HepG2 (cell line): Measurements from ENCODE around the gene FETUB. TPM values are rescaled to one million over a fixed set of nuclear protein-coding genes. Genes with fewer than 3 reads are reported as not detected.

Experiments
- ASH2L ChIP-seq: fragments of 300-600, 200-600 bp; sonication (generic); IDR thresholded peaks from 2 replicates; pipeline ENCODE4 v1.7.0; 2017; ENCODE audit warnings: low read depth, mild to moderate bottlenecking, moderate library complexity, mixed read lengths, low read length; ENCODE audit not compliant: insufficient read length
- CREBL2 ChIP-seq: sonication (generic); formaldehyde crosslinking; IDR thresholded peaks from 2 replicates; pipeline ENCODE4 v1.8.1; 2023; ENCODE audit warnings: missing genetic modification reagents, mild to moderate bottlenecking, borderline replicate concordance
- CSRNP2 ChIP-seq: sonication (generic); formaldehyde crosslinking; conservative IDR thresholded peaks from 2 replicates; pipeline ENCODE4 v1.8.0; 2022; ENCODE audit warnings: low read depth, missing genetic modification reagents
- DR1 ChIP-seq: sonication (generic); formaldehyde crosslinking; IDR thresholded peaks from 2 replicates; pipeline ENCODE4 v1.8.0; 2021; ENCODE audit warnings: mild to moderate bottlenecking, missing genetic modification reagents, inconsistent platforms
- ETS1 ChIP-seq: sonication (generic); formaldehyde crosslinking; IDR thresholded peaks from 2 replicates; pipeline ENCODE4 v1.4.0; 2020; ENCODE audit warnings: missing genetic modification reagents
- HNRNPLL ChIP-seq: fragments of 200-400 bp; formaldehyde crosslinking; IDR thresholded peaks from 2 replicates; pipeline ENCODE4 v1.6.1; 2017; ENCODE audit warnings: mild to moderate bottlenecking, low read depth, low read length; ENCODE audit not compliant: poor library complexity, severe bottlenecking
- KDM5A ChIP-seq: fragments of 200-600 bp; sonication (generic); IDR thresholded peaks from 2 replicates; pipeline ENCODE4 v1.7.0; 2018; ENCODE audit warnings: antibody characterized with exemption, mild to moderate bottlenecking, low read length, borderline replicate concordance
- MLX ChIP-seq: IDR thresholded peaks from 2 replicates; pipeline ENCODE4 v1.6.1; 2016
- NFATC3 ChIP-seq: sonication (generic); formaldehyde crosslinking; IDR thresholded peaks from 2 replicates; pipeline ENCODE4 v1.5.1; 2020; ENCODE audit warnings: mild to moderate bottlenecking, missing genetic modification reagents
- NR3C1 ChIP-seq: sonication (generic); formaldehyde crosslinking; IDR thresholded peaks from 2 replicates; pipeline ENCODE4 v1.4.0; 2020; ENCODE audit warnings: missing genetic modification reagents
- POLR2G ChIP-seq: fragments of 200-400 bp; formaldehyde crosslinking; IDR thresholded peaks from 2 replicates; pipeline ENCODE4 v1.6.1; 2018; ENCODE audit warnings: mild to moderate bottlenecking, low read depth, low read length, moderate library complexity
- PRMT3 ChIP-seq: sonication (generic); formaldehyde crosslinking; IDR thresholded peaks from 2 replicates; pipeline ENCODE4 v1.8.1; 2022; ENCODE audit warnings: low read depth, mild to moderate bottlenecking, moderate library complexity, missing genetic modification reagents, borderline replicate concordance
- RBM22 ChIP-seq: fragments of 200-400 bp; formaldehyde crosslinking; optimal IDR thresholded peaks from 2 replicates; pipeline ENCODE3; 2017; ENCODE audit warnings: mild to moderate bottlenecking, low read length, moderate library complexity
- SYNCRIP ChIP-seq: fragments of 200-400 bp; formaldehyde crosslinking; IDR thresholded peaks from 2 replicates; pipeline ENCODE4 v1.6.1; 2018; ENCODE audit warnings: mild to moderate bottlenecking, low read depth, low read length; ENCODE audit not compliant: insufficient read depth
- TEAD2 ChIP-seq: sonication (generic); formaldehyde crosslinking; IDR thresholded peaks from 2 replicates; pipeline ENCODE4 v1.9.0; 2021; ENCODE audit warnings: missing genetic modification reagents
- TIGD3 ChIP-seq: sonication (generic); formaldehyde crosslinking; IDR thresholded peaks from 2 replicates; pipeline ENCODE4 v1.5.1; 2020; ENCODE audit warnings: mild to moderate bottlenecking, missing genetic modification reagents, borderline replicate concordance
- ZNF180 ChIP-seq: sonication (generic); formaldehyde crosslinking; IDR thresholded peaks from 2 replicates; pipeline ENCODE4 v1.4.0; 2020; ENCODE audit warnings: low read depth, missing genetic modification reagents, borderline replicate concordance
- ZNF34 ChIP-seq: sonication (generic); formaldehyde crosslinking; IDR thresholded peaks from 2 replicates; pipeline ENCODE4 v1.4.0; 2020; ENCODE audit warnings: mild to moderate bottlenecking, missing genetic modification reagents, borderline replicate concordance
- ZNF468 ChIP-seq: sonication (generic); formaldehyde crosslinking; IDR thresholded peaks from 2 replicates; pipeline ENCODE4 v1.8.0; 2022; ENCODE audit warnings: mild to moderate bottlenecking, moderate library complexity, missing genetic modification reagents
- ZNF570 ChIP-seq: sonication (generic); formaldehyde crosslinking; IDR thresholded peaks from 2 replicates; pipeline ENCODE4 v1.4.0; 2020; ENCODE audit warnings: mild to moderate bottlenecking, missing genetic modification reagents, borderline replicate concordance
- ZNF580 ChIP-seq: IDR thresholded peaks from 2 replicates; pipeline ENCODE4 v1.6.1; 2016; ENCODE audit warnings: low read depth, borderline replicate concordance
- ZSCAN21 ChIP-seq: sonication (generic); formaldehyde crosslinking; IDR thresholded peaks from 2 replicates; pipeline ENCODE4 v1.8.0; 2022; ENCODE audit warnings: mild to moderate bottlenecking, missing genetic modification reagents, moderate library complexity, borderline replicate concordance
- polyA plus RNA-seq, 8 experiments: library from polyadenylated mRNA; depleted of rRNA in 3 of 8; stranded (reverse) in 7 of 8; unstranded in 1 of 8; fragments of >200 nt; fragmentation: Illumina TruSeq in 4 of 8; extraction: Trizol in 4 of 8; gene quantifications; 2 replicates each; pipeline versions ENCODE4 v1.2.1 to v1.2.3, GENCODE V29; 2011 to 2016; ENCODE audit warnings: low read depth in 4 of 8, missing spikeins in 1 of 8, mixed read lengths in 1 of 8; ENCODE audit not compliant: insufficient read depth in 1 of 8
- total RNA-seq, 5 experiments: library from RNA; depleted of rRNA; stranded (reverse); fragments of >200 nt; fragmentation: Illumina TruSeq; extraction: Trizol; gene quantifications; 2 replicates each; pipeline ENCODE4 v1.2.3, GENCODE V29; 2016; ENCODE audit warnings: low read depth in 1 of 5

Gene FETUB
- total and polyA plus RNA-seq, 2 of the 13 experiments (the other 11 are each of a cell fraction or from before 2014, with no cell fraction given), result 2.1 to 4.4 TPM

- TF ChIP-seq ZNF468 (CRISPR knock-in tag) (no peak), ZSCAN21 (CRISPR knock-in tag) (no peak), RBM22 (peak; percentile 95), CSRNP2 (CRISPR knock-in tag) (peak; percentile 72; the same call in 1 of the 2 replicates), TIGD3 (no peak), ZNF34 (CRISPR knock-in tag) (peak; percentile 91; the same call in 1 of the 2 replicates), NR3C1 (CRISPR knock-in tag) (no peak), ZNF570 (CRISPR knock-in tag) (no peak), DR1 (CRISPR knock-in tag) (no peak), ZNF180 (no peak), ZNF580 (no peak), SYNCRIP (no peak), HNRNPLL (no peak), TEAD2 (CRISPR knock-in tag) (no peak), POLR2G (no peak; the same call in 1 of the 2 replicates), CREBL2 (no peak), MLX (CRISPR knock-in tag) (peak; percentile 18; the same call in 1 of the 2 replicates), KDM5A (peak; percentile 30; the same call in 1 of the 2 replicates), ETS1 (CRISPR knock-in tag) (no peak), NFATC3 (CRISPR knock-in tag) (no peak), PRMT3 (CRISPR knock-in tag) (no peak), ASH2L (no peak)
Measured at GRCh38 chr3:186614597-186615483, 25.4 kb upstream of the FETUB start (continued).
